Measurements from ENCODE around the gene C5orf15.

GRCh38 chr5:133962131-133962530 is 6.3 kb downstream of the C5orf15 start:
- no peak for TF ChIP-seq ARNTL (CRISPR knock-in tag; IDR thresholded peaks at IDR 0.05; ENCODE audit: borderline replicate concordance, low read depth)
- no peak for TF ChIP-seq BACH2 (CRISPR knock-in tag; IDR thresholded peaks at IDR 0.05; ENCODE audit: borderline replicate concordance)
- TF ChIP-seq ZFP3 (CRISPR knock-in tag; IDR thresholded peaks at IDR 0.05): no peak
- no peak for TF ChIP-seq CREB5 (CRISPR knock-in tag; IDR thresholded peaks at IDR 0.05; ENCODE audit: low read depth)
- no peak for TF ChIP-seq PATZ1 (CRISPR knock-in tag; IDR thresholded peaks at IDR 0.05; ENCODE audit: borderline replicate concordance)
- no peak for TF ChIP-seq CSDC2 (CRISPR knock-in tag; IDR thresholded peaks at IDR 0.05)
- no peak for TF ChIP-seq ISL1 (CRISPR knock-in tag; IDR thresholded peaks at IDR 0.05)
- no peak for TF ChIP-seq ZNF70 (CRISPR knock-in tag; IDR thresholded peaks at IDR 0.05)
- TF ChIP-seq ESRRG (CRISPR knock-in tag; IDR thresholded peaks at IDR 0.05): no peak
- TF ChIP-seq RARB (CRISPR knock-in tag; IDR thresholded peaks at IDR 0.05): no peak
- no peak for TF ChIP-seq CSRNP3 (CRISPR knock-in tag; IDR thresholded peaks at IDR 0.05)
- no peak for TF ChIP-seq ZC3H10 (CRISPR knock-in tag; IDR thresholded peaks at IDR 0.05)
- TF ChIP-seq PPARA (CRISPR knock-in tag; IDR thresholded peaks at IDR 0.05; ENCODE audit: borderline replicate concordance): no peak
